ENCODE measurements around the gene LRRTM2.

- TF ChIP-seq EZH2phosphoT487 (IDR thresholded peaks at IDR 0.05; ENCODE audit: borderline replicate concordance, low read depth, low read length), result no peak
- TF ChIP-seq, protein P1, sequence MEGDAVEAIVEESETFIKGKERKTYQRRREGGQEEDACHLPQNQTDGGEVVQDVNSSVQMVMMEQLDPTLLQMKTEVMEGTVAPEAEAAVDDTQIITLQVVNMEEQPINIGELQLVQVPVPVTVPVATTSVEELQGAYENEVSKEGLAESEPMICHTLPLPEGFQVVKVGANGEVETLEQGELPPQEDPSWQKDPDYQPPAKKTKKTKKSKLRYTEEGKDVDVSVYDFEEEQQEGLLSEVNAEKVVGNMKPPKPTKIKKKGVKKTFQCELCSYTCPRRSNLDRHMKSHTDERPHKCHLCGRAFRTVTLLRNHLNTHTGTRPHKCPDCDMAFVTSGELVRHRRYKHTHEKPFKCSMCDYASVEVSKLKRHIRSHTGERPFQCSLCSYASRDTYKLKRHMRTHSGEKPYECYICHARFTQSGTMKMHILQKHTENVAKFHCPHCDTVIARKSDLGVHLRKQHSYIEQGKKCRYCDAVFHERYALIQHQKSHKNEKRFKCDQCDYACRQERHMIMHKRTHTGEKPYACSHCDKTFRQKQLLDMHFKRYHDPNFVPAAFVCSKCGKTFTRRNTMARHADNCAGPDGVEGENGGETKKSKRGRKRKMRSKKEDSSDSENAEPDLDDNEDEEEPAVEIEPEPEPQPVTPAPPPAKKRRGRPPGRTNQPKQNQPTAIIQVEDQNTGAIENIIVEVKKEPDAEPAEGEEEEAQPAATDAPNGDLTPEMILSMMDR (conservative IDR thresholded peaks at IDR 0.05; ENCODE audit: low read length), result no peak
Measured at GRCh38 chr5:138875946-138876345, 811 bp upstream of the LRRTM2 start.

Data from OCI-LY7 (cell line).